Kidney (tissue), 14 donors: ENCODE data around the gene FOXB2. TPM values are rescaled to one million over a fixed set of nuclear protein-coding genes. Genes with fewer than 3 reads are reported as not detected.

Experiments used
- DNase-seq, 5 donors: peaks; one replicate each; pipeline ENCODE4 v3.0.0-alpha.2; 2013 to 2020
- FAIRE-seq: peaks from 2 replicates; lab custom pipeline; 2012; peaks lifted over from hg19 to GRCh38; lab: Jason Lieb, UNC
- H3K27ac ChIP-seq, 2 donors: one replicate each; pipeline ENCODE4 v1.7.0; 2013; ENCODE audit warnings: low read depth in 2 of 2, low read length in 2 of 2, inconsistent platforms in 1 of 2
- H3K27me3 ChIP-seq: one replicate; pipeline ENCODE4 v1.7.1; 2013; ENCODE audit warnings: low read length, inconsistent platforms; ENCODE audit not compliant: control insufficient read depth, insufficient read depth
- H3K36me3 ChIP-seq, 3 donors: one replicate each; pipeline versions ENCODE4 v1.7.0 to v1.7.1; 2013; ENCODE audit warnings: low read length in 3 of 3, control low read depth in 1 of 3, inconsistent platforms in 1 of 3; ENCODE audit not compliant: insufficient read depth in 3 of 3, control insufficient read depth in 2 of 3
- H3K4me1 ChIP-seq, 3 donors: one replicate each; pipeline versions ENCODE4 v1.7.0 to v1.7.1; 2013; ENCODE audit warnings: low read length in 3 of 3, inconsistent platforms in 1 of 3, low read depth in 1 of 3; ENCODE audit not compliant: control insufficient read depth in 2 of 3, insufficient read depth in 2 of 3
- H3K4me3 ChIP-seq, 3 donors: one replicate each; pipeline versions ENCODE4 v1.7.0 to v1.8.1; 2013; ENCODE audit warnings: low read length in 3 of 3, control low read depth in 1 of 3, inconsistent platforms in 1 of 3
- H3K9ac ChIP-seq, 3 donors: one replicate each; pipeline versions ENCODE4 v1.7.0 to v1.7.1; 2013; ENCODE audit warnings: low read length in 3 of 3, control low read depth in 1 of 3, inconsistent platforms in 1 of 3
- H3K9me3 ChIP-seq, 3 donors: one replicate each; pipeline versions ENCODE4 v1.7.0 to v1.7.1; 2013; ENCODE audit warnings: low read length in 3 of 3, control low read depth in 1 of 3, inconsistent platforms in 1 of 3; ENCODE audit not compliant: control insufficient read depth in 2 of 3, insufficient read depth in 1 of 3
- intact Hi-C: fragments of 100-400 bp; cut with DNase I; formaldehyde crosslinking; loops from one replicate; pipeline ENCODE4 v1.11.1; 2022
- polyA plus RNA-seq: library from polyadenylated mRNA; stranded (reverse); fragments of 350-450 nt; fragmentation: Illumina TruSeq; extraction: RNeasy Lipid Tissue Mini Kit (QIAGEN cat#74804); gene quantifications from one replicate; pipeline ENCODE4 v1.2.3, GENCODE V29; 2014; ENCODE audit warnings: low read depth, low replicate concordance; ENCODE audit not compliant: insufficient read depth
- total RNA-seq: library from RNA; stranded (reverse); fragmentation: NEBNext Ultra II Directional; extraction: Animal tissue kit (Norgen Biotek cat#: 25700); gene quantifications from one replicate; pipeline ENCODE4 v1.2.1, GENCODE V29; 2021
- TF ChIP-seq, protein P1 (sequence below): IDR thresholded peaks from 3 replicates; pipeline ENCODE4 v1.5.1; 2012; ENCODE audit warnings: mild to moderate bottlenecking, moderate library complexity, borderline replicate concordance; ENCODE audit not compliant: insufficient read depth; ENCODE audit errors: extremely low read depth
- donor health status: control.
- donor health status: control.
- donor health status: control.
- donor health status: control.
- donor health status: control.
- donor health status: DM: yes; HTN: yes; CAD: no.
- donor health status: Normal renal cell carcinoma (clear cell type).

FOXB2 gene
- total and polyA plus RNA-seq, 2 donors from 2014 or later, result not detected

DNA sequence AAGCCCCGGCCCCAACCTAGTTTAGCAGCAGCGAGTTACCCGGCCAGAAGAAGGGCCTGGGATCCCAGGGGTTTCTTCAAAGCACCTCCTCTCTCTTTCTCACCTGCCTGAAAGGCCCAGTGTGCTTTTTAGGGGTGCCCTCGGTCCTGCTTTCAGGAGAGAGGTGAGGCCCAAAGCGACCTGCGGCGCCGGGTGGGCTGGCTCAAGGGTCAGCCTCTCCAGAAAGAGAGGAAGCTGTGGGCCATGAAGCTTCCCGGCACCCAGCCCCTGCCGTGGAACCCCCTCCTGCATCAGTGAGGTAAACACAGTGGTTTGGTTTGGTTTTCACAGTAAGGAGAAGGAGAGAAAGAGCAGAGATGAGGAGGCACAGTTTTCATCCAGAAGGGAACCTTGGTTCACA lies 4.3 kb downstream of the FOXB2 start:
- Histone ChIP-seq H3K27me3 (peaks cover 66% of the 10 kb centered on the region), H3K9me3 (no peaks in the 10 kb centered on the region), H3K4me3 (no peak overlapping the region), H3K36me3 (no peaks in the 10 kb centered on the region), H3K4me1 (peaks cover 0 to 11% (median 5%) of the 10 kb centered on the region in 3 donors), H3K9ac (no peak overlapping the region), H3K27ac (no peak overlapping the region)
- TF ChIP-seq, protein P1, sequence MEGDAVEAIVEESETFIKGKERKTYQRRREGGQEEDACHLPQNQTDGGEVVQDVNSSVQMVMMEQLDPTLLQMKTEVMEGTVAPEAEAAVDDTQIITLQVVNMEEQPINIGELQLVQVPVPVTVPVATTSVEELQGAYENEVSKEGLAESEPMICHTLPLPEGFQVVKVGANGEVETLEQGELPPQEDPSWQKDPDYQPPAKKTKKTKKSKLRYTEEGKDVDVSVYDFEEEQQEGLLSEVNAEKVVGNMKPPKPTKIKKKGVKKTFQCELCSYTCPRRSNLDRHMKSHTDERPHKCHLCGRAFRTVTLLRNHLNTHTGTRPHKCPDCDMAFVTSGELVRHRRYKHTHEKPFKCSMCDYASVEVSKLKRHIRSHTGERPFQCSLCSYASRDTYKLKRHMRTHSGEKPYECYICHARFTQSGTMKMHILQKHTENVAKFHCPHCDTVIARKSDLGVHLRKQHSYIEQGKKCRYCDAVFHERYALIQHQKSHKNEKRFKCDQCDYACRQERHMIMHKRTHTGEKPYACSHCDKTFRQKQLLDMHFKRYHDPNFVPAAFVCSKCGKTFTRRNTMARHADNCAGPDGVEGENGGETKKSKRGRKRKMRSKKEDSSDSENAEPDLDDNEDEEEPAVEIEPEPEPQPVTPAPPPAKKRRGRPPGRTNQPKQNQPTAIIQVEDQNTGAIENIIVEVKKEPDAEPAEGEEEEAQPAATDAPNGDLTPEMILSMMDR, result no peak
- intact Hi-C loops, result no loop called here
- FAIRE-seq (no peak), DNase-seq (no peak)

DNA sequence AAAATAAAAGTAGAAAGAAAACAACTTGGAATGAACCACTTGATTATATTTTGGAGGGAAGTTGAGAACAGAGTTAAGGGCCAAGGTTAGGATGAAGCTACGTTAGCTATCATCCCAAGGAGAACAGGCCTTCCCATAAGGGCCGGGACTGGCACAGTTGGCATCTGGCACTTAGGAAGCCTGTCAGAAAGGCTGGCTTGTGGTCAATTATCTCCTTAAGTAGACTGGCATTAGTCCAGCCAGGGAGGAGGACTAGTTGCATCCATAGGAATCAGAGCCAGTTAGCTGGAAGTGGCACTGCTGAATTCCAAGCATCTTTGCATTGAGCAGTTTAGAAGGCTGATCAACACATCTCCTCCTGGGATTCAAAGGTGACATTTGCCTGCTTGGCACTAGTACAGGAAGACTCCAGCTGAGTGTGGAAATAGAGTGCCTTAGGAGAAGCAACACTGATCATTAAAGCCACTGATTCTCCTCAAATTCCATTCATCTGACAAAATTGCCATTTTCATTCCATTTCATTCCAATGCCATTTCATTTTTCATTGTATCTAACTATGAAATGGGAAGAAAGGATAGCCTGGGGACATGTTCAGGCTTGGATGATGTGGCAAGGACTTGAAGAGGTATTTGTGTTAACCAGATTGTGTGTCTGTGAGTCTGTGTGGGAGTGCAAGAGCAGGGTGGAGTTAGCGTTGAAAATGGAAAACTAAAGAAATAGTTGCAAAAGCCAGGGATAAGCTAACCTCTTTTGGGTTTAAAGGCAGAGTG lies 5.5 kb downstream of the FOXB2 start:
- no peak for FAIRE-seq
- H3K27ac ChIP-seq, result no peak overlapping the region
- peaks cover 0 to 6% (median 5%) of the 10 kb centered on the region in 3 donors for H3K4me1 ChIP-seq
- H3K27me3 ChIP-seq, result peaks cover 56% of the 10 kb centered on the region
- no peaks in the 10 kb centered on the region for H3K36me3 ChIP-seq
- H3K9ac ChIP-seq, result no peak overlapping the region
- H3K4me3 ChIP-seq, result no peak overlapping the region
- intact Hi-C loops, result no loop called here
- TF ChIP-seq, protein P1, result no peak
- no peaks in the 10 kb centered on the region for H3K9me3 ChIP-seq
- no peak for DNase-seq

- peaks cover 25% of the 10 kb centered on the region for H3K27me3 ChIP-seq
- intact Hi-C loops, result no loop called here
- no peak overlapping the region for H3K9ac ChIP-seq
- no peaks in the 10 kb centered on the region for H3K4me1 ChIP-seq
- no peak overlapping the region for H3K4me3 ChIP-seq
- FAIRE-seq, result no peak
- no peaks in the 10 kb centered on the region for H3K36me3 ChIP-seq
- H3K9me3 ChIP-seq, result no peaks in the 10 kb centered on the region
- no peak for DNase-seq
- TF ChIP-seq, protein P1, result no peak
- no peak overlapping the region for H3K27ac ChIP-seq
These were observed 9.0 kb downstream of the FOXB2 start for GRCh38 chr9:77028478-77028877.
